Stimulated activated CD8-positive, alpha-beta memory T cell treated with anti-CD3 and anti-CD28 coated beads, Interleukin-7, amount 100 ng/mL, for 48 hours (primary cell): Measurements from ENCODE around the gene FAM114A1.

ENCODE experiments used
- DNase-seq, 2 donors: peaks; one replicate each; pipeline ENCODE4 v3.0.0-alpha.2; 2020; ENCODE audit warnings: low read depth in 1 of 2; ENCODE audit errors: extremely low read depth in 1 of 2

FAM114A1 gene

GRCh38 chr4:38857354-38858096, 10.1 kb upstream of the FAM114A1 start:
- DNase-seq = peak in 1 of 2 donors; percentile 10

DNA sequence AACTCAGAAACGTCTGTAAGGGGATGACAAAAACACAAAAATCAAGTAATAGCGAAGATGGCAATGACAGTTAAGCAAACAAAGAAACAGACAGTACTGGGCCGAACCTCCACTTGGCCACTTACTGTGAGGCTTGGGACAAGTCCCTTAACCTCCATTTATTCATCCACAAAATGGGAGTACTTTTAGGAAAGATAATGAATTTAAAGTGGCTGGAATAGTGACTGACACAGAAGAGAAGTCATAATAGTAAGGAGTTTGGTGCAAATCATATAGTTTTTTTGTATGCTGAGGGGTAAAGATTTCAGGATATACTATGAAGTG, 9.5 kb upstream of the FAM114A1 start:
- no peak for DNase-seq

GRCh38 chr4:38859501-38859900, 8.1 kb upstream of the FAM114A1 start:
- no peak for DNase-seq

DNA sequence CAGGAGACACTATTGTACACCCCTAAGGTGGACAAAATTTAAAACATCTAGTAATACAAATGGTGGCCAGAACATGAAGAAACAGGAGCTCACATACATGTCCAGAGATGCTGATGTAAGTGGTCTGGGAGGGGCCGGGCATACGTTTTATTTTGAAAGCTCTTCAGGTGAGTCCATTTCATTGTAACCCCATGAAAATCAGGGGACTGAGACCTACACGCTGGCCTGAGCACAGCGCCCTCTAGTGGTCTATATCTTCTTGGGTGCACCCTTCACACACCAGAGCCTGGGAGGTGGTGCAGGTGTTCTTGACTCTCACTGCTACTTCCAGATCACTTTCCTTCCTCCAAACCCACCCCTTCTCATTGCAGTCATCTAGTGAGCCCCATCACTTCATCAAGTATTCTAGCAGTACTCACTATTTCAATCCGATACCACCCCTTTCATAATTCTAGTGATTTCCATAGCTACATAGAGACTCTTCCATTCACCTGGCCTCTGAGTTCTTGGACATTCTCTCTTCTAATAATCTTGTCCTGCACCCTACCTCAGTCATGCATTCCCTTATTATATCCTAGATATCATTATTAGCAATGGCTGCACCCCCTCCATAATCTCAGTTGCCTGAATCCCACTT, 6.7 kb upstream of the FAM114A1 start:
- peak in 1 of 2 donors; percentile 25 for DNase-seq

- DNase-seq = no peak
These were observed 5.8 kb upstream of the FAM114A1 start for GRCh38 chr4:38861791-38862190.

DNA sequence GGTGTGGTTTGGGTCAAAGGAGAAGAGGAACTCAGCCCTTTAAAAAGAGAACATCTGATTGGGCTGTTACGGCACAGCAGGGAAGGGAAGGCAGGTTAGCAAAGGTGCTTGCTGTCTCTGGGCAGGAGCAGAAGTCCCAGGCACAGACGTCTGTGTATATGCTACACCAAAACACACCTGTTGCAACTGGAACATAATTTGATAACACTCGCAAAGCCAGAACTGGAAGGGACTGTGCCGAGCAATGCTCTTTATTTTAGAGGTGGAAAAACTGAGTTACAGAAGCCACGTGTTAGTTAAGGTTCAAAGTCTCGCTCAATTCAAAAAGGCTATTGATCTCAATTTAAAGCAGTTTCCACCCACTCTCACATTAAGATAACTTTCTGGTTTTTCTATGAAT, 2.2 kb upstream of the FAM114A1 start:
- no peak for DNase-seq

DNA sequence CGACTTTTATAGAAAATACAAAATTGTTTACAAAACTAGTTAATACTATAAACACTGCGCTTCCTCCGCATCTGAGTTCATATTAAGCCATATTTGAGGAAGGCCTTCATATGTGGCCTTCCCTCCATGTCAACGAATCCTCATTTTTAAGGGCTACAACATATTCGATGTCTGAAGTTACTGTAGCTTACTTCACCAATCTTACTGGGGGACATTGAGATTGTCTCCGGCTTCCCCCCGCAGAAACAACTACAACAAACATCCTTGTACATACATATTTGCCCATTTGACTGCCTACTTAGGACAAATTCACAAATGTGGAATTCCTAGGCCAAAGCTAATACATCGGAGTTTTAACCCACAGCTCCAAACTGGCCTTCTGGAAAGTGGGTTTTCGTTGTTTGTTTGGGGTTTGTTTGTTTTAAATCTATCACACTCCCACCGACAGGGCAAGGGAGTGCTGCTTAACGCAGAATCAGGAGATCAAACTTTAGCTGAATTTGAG, 581 bp upstream of the FAM114A1 start:
- no peak for DNase-seq

DNA sequence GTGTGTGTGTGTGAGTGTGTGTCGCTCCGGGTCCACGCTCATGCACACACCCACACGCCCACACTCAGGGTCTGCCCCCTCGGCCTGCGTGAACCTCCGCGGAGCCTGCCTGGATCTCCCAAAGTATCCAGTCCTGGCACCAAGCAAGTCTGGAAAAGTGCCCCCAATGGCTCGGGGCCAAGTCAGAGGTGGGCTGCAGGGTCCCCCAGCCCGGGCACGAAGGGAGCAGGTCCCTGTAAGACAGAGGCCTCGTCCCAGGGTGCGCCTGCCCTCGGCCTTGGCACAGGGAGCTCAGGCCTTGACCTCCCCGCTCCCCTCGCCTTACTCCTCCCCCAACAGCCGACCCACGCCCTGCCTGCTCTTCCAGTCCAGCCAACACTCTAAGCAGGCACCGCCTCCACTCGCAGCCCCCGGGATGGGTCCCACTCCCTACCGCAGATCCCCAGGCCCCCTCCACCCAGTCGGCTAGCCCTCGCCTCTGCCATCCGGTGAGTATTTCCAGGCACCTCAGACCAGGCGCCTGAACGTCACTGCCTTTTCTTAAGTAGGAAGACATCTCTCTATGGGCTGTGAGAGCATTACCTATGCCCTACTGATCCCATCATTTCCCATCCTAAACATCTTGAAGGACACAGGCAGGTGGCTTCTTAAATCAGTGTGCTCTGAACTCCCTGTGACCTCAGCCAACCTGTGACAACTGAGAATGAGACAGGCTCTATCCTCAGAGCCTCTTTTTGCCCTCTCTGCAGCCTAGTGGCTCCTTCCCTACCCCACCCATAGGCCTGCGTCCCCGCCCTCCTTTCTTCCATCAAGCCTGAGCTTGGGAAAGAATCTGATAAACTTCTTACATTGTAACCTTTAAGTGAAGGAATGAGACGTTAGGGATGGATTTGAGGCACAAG, 704 bp downstream of the FAM114A1 start:
- no peak for DNase-seq

GRCh38 chr4:38869511-38869910, 1.9 kb downstream of the FAM114A1 start:
- DNase-seq = no peak

DNA sequence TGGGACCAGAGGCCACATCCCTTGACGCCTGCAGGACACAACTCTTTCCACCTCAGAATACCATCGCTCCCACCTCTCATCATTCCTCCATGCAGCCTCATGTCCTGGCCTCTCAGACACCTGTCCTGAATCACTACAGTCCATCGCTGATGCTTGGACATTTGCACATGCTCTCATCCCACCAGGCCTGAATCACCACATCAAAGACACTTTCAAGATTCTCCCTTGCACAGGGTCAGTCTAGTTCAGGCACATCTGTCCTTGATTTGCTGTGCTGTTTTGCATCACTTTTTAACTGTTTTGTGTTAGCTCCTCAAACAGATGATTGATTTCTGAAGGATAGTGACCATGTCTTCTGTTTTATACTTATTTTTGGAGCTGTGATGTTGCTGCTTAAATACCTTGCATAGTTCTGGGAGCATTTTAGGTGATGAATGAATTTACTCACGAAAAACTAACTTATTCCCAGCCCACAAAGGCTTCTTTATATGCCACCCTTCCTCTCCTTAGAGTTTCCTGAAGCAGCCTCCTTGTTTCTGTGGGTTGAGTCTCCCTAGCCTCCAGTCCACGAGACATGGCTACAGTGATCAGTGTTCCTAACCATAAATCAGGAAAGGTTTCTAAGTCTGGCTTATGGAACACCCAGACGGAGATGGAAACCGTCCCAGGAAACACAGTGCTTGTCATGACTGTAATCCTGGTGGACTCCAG, 2.6 kb downstream of the FAM114A1 start:
- no peak for DNase-seq

DNA sequence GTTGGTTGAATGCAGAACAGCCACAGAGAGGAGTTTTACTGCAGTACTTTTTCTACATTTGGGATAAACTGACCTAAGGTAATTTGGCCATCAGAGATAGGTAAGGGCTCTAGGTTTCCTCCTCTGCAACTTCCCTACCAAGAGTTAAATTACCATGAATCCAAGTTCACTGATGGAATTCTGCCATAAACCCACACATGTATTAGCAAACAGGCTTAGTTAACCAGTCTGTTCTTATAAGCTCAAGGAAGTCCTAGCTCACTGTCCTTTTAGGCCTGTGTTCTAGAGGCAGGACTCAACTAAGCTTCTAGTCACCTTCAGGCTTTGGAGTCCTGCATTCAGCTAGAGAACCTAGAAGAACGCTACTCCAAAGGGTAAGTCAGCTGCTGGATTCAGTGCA, 4.0 kb downstream of the FAM114A1 start:
- DNase-seq = no peak

- DNase-seq = no peak
These were observed 5.0 kb downstream of the FAM114A1 start for GRCh38 chr4:38872620-38873019.

- DNase-seq = no peak
These were observed 5.8 kb downstream of the FAM114A1 start for GRCh38 chr4:38873290-38873944.

GRCh38 chr4:38876636-38877035, 9.0 kb downstream of the FAM114A1 start:
- DNase-seq = no peak

- DNase-seq = no peak
These were observed 16.6 kb downstream of the FAM114A1 start for GRCh38 chr4:38884254-38884653.

DNA sequence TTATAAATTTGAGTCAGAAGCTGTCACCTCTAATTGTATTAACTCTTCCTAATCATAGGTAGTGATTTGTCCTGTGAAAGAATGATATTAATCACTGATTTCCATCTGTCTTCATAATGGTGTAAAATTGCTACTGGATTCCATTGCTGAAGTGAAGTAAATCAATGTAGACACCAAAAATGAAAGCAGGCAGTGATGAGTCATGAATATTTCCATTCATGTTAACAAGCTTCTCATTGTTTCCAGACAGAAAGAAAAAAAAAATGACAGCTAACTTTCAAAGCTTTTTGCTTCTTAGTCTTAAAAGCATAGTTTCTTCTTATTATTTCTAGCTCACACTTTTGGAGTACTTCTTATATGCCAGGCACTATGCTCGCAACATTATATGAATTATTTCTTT, 21.5 kb downstream of the FAM114A1 start:
- no peak for DNase-seq

DNA sequence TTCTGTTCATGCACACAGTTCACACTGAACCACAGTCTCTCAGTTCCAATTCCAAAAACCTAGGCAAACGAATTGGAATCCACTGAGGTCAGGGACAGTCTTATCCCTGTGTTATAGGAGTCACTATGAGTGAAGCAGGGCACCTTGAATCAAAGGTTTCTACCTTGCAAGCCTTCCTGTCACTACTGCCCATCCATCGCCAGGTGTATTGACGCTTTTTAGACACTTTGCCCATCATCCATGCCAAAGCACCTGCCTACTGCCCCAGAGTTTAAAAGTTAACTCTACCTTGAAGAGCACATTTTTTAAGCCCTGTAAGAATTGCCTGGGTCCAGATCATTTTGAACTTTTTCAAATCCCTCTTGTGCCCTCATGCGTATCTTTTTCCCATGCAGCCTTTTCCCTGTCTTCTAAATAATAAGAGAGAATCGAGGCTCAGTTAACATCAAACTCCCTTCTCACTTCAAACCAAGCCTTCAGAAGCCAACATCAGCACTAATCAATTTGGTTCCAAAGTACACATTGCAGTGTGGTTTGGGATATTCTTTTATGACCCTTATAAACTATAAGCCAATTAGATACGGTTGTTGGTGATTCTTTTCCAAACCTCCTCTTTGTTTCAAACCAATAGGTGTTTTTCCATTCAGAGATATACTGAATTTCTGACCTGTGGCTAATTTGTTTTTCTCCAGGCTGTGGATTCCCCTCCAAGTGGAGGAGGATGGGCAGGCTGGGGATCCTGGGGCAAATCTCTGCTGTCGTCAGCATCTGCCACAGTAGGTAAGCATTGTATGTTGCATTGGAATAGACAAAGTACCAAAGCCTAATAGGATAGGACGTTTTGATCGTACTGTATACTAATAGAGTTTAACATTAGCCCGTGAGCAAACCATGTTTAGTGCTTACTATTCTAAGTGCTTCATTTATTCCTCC, 23.7 kb downstream of the FAM114A1 start:
- DNase-seq = no peak

GRCh38 chr4:38894322-38894982, 26.8 kb downstream of the FAM114A1 start:
- no peak for DNase-seq

DNA sequence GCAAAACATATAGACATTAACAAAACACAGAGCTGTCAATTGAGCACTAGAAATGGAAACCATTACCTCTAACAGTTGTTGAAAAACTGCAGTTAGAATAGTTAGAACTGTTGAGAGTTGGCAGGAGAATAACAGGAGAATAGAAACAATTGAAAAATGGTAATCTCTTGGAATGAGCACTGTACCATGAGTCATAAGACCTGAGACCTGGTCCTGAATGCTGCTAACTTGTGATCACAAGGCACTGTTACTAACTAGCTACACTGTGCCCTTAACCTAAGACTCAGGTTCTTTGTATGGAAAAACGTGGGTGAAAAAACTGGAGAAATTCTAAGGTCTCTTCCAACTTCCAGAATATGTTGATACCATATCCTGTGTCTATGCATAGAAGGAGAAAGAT, 29.3 kb downstream of the FAM114A1 start:
- DNase-seq = no peak
